SK-N-SH treated with all-trans-retinoic acid at 6 μM for 48 hours (cell line): ENCODE data around the gene ST6GALNAC6.

ENCODE experiments used
- BACH2 ChIP-seq: fragments of 250-450 bp; sonication (Bioruptor Pico); IDR thresholded peaks from 2 replicates; pipeline ENCODE4 v1.9.0; 2021; ENCODE audit warnings: mild to moderate bottlenecking, borderline replicate concordance
- ESRRG ChIP-seq: fragments of 250-450 bp; sonication (Bioruptor Pico); IDR thresholded peaks from 2 replicates; pipeline ENCODE4 v1.6.1; 2021; ENCODE audit warnings: mild to moderate bottlenecking
- PPARA ChIP-seq: fragments of 250-450 bp; sonication (Bioruptor Pico); IDR thresholded peaks from 2 replicates; pipeline ENCODE4 v1.5.0; 2020; ENCODE audit warnings: mild to moderate bottlenecking, borderline replicate concordance
- ZFP30 ChIP-seq: fragments of 450-650 bp; formaldehyde crosslinking; IDR thresholded peaks from 2 replicates; pipeline ENCODE4 v1.5.0; 2022; ENCODE audit warnings: mild to moderate bottlenecking, moderate library complexity
- TF ChIP-seq, protein P1 (sequence below): fragments of 250-450 bp; sonication (Bioruptor Pico); IDR thresholded peaks from 2 replicates; pipeline ENCODE4 v1.8.0; 2020; ENCODE audit warnings: mild to moderate bottlenecking, moderate library complexity, borderline replicate concordance
- TF ChIP-seq, protein P2 (sequence below): fragments of 250-450 bp; sonication (Bioruptor Pico); IDR thresholded peaks from 2 replicates; pipeline ENCODE4 v1.5.1; 2020; ENCODE audit warnings: low read depth, mild to moderate bottlenecking, moderate library complexity

DNA sequence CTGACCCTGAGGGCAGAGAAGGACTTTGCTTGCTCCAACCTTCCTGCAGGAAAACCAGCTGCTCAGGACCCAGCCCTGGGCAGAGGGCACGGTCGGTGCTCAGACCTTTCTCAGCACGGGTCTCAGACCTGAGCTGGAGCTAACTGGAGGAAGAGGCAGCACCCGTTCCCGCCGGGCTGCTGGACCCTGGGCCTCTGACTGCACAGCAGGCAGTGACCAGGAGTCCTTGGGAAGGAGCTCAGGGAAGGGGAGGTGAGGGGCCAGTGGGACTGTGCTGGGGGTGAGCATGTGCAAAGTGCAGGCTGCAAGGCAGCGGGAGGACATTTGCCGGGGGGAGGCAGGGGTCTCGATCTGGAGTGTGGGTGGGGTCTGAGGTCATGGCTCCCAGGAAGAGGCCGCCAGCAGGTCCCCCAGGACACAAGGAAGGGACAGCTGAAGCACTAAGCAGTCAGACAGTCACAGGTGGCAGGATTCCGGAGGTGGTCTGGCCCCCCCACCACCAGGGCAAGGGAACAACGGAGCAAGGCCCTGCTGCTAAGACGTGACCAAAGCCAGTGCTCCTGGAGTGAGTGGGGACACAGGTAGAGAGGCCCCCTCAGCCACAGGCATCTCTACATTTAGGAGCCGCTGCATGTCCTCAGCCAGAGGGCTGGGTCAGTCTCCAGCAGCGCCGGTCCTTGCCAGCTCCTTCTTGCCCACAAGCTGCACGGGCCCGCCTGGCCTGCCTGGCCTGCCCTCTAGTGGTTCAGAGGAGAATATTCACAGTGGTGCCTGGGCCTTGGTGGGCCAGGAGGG is 43.0 kb upstream of the ST6GALNAC6 start:
- TF ChIP-seq ZFP30, result no peak
- TF ChIP-seq BACH2 (CRISPR knock-in tag), result no peak
- no peak for TF ChIP-seq ESRRG (CRISPR knock-in tag)
- TF ChIP-seq, protein P1, sequence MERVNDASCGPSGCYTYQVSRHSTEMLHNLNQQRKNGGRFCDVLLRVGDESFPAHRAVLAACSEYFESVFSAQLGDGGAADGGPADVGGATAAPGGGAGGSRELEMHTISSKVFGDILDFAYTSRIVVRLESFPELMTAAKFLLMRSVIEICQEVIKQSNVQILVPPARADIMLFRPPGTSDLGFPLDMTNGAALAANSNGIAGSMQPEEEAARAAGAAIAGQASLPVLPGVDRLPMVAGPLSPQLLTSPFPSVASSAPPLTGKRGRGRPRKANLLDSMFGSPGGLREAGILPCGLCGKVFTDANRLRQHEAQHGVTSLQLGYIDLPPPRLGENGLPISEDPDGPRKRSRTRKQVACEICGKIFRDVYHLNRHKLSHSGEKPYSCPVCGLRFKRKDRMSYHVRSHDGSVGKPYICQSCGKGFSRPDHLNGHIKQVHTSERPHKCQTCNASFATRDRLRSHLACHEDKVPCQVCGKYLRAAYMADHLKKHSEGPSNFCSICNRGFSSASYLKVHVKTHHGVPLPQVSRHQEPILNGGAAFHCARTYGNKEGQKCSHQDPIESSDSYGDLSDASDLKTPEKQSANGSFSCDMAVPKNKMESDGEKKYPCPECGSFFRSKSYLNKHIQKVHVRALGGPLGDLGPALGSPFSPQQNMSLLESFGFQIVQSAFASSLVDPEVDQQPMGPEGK (CRISPR knock-in tag), result no peak
- TF ChIP-seq PPARA (CRISPR knock-in tag), result no peak
- TF ChIP-seq, protein P2, sequence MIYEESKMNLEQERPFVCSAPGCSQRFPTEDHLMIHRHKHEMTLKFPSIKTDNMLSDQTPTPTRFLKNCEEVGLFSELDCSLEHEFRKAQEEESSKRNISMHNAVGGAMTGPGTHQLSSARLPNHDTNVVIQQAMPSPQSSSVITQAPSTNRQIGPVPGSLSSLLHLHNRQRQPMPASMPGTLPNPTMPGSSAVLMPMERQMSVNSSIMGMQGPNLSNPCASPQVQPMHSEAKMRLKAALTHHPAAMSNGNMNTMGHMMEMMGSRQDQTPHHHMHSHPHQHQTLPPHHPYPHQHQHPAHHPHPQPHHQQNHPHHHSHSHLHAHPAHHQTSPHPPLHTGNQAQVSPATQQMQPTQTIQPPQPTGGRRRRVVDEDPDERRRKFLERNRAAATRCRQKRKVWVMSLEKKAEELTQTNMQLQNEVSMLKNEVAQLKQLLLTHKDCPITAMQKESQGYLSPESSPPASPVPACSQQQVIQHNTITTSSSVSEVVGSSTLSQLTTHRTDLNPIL (CRISPR knock-in tag), result no peak
